ENCODE results near the gene FBXO30. TPM values are rescaled to one million over a fixed set of nuclear protein-coding genes. Genes with fewer than 3 reads are reported as not detected.

The FBXO30 gene
- total and polyA plus RNA-seq, 9 of the 15 experiments (the other 6 are each of a cell fraction or from before 2014, with no cell fraction given), result 3.6 to 12.8 (median 7.1) TPM

GRCh38 chr6:145813285-145814034 is 1.1 kb downstream of the FBXO30 start (continued):
- no peak for TF ChIP-seq ZNF232 (CRISPR knock-in tag; IDR thresholded peaks at IDR 0.05)
- TF ChIP-seq FOXK2 (conservative IDR thresholded peaks at IDR 0.05 in 1 of 2, IDR thresholded peaks at IDR 0.05 in 1 of 2; ENCODE audit: low read depth in 2 of 2), result peak; percentile 53 to 68; a peak in 3 of 4 replicates
- no peak for TF ChIP-seq CBX2 (IDR thresholded peaks at IDR 0.05; ENCODE audit: insufficient read depth, low read length, poor library complexity, severe bottlenecking)
- TF ChIP-seq ZC3H4 (CRISPR knock-in tag; IDR thresholded peaks at IDR 0.05; ENCODE audit: borderline replicate concordance), result no peak
- no peak for TF ChIP-seq ZNF695 (CRISPR knock-in tag; IDR thresholded peaks at IDR 0.05)
- no peak for TF ChIP-seq ZNF175 (CRISPR knock-in tag; IDR thresholded peaks at IDR 0.05; ENCODE audit: low read depth)
- no peak for TF ChIP-seq TBP (optimal IDR thresholded peaks at IDR 0.05; ENCODE audit: low read depth, low read length)
- no peak for TF ChIP-seq ZNF146 (CRISPR knock-in tag; IDR thresholded peaks at IDR 0.05; ENCODE audit: unreplicated experiment)
- TF ChIP-seq KLF10 (CRISPR knock-in tag; IDR thresholded peaks at IDR 0.05), result no peak
- TF ChIP-seq, protein P1, sequence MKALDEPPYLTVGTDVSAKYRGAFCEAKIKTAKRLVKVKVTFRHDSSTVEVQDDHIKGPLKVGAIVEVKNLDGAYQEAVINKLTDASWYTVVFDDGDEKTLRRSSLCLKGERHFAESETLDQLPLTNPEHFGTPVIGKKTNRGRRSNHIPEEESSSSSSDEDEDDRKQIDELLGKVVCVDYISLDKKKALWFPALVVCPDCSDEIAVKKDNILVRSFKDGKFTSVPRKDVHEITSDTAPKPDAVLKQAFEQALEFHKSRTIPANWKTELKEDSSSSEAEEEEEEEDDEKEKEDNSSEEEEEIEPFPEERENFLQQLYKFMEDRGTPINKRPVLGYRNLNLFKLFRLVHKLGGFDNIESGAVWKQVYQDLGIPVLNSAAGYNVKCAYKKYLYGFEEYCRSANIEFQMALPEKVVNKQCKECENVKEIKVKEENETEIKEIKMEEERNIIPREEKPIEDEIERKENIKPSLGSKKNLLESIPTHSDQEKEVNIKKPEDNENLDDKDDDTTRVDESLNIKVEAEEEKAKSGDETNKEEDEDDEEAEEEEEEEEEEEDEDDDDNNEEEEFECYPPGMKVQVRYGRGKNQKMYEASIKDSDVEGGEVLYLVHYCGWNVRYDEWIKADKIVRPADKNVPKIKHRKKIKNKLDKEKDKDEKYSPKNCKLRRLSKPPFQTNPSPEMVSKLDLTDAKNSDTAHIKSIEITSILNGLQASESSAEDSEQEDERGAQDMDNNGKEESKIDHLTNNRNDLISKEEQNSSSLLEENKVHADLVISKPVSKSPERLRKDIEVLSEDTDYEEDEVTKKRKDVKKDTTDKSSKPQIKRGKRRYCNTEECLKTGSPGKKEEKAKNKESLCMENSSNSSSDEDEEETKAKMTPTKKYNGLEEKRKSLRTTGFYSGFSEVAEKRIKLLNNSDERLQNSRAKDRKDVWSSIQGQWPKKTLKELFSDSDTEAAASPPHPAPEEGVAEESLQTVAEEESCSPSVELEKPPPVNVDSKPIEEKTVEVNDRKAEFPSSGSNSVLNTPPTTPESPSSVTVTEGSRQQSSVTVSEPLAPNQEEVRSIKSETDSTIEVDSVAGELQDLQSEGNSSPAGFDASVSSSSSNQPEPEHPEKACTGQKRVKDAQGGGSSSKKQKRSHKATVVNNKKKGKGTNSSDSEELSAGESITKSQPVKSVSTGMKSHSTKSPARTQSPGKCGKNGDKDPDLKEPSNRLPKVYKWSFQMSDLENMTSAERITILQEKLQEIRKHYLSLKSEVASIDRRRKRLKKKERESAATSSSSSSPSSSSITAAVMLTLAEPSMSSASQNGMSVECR (CRISPR knock-in tag; IDR thresholded peaks at IDR 0.05), result no peak
- no peak for TF ChIP-seq ZNF174 (CRISPR knock-in tag; IDR thresholded peaks at IDR 0.05)
- TF ChIP-seq, protein P2, sequence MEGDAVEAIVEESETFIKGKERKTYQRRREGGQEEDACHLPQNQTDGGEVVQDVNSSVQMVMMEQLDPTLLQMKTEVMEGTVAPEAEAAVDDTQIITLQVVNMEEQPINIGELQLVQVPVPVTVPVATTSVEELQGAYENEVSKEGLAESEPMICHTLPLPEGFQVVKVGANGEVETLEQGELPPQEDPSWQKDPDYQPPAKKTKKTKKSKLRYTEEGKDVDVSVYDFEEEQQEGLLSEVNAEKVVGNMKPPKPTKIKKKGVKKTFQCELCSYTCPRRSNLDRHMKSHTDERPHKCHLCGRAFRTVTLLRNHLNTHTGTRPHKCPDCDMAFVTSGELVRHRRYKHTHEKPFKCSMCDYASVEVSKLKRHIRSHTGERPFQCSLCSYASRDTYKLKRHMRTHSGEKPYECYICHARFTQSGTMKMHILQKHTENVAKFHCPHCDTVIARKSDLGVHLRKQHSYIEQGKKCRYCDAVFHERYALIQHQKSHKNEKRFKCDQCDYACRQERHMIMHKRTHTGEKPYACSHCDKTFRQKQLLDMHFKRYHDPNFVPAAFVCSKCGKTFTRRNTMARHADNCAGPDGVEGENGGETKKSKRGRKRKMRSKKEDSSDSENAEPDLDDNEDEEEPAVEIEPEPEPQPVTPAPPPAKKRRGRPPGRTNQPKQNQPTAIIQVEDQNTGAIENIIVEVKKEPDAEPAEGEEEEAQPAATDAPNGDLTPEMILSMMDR (IDR thresholded peaks at IDR 0.05 in 2 of 3, conservative IDR thresholded peaks at IDR 0.05 in 1 of 3; ENCODE audit: insufficient read depth in 2 of 3, low read depth in 1 of 3, low read length in 3 of 3), result no peak
- no peak for TF ChIP-seq RFX1 (IDR thresholded peaks at IDR 0.05)
- TF ChIP-seq CREM (IDR thresholded peaks at IDR 0.05; ENCODE audit: low read depth), result no peak
- TF ChIP-seq CREB3L1 (IDR thresholded peaks at IDR 0.05; ENCODE audit: borderline replicate concordance, low read depth), result no peak
- no peak for TF ChIP-seq FOS (IDR thresholded peaks at IDR 0.05; ENCODE audit: extremely low read depth, insufficient read length)
- TF ChIP-seq TAL1 (IDR thresholded peaks at IDR 0.05), result no peak
- no peak for TF ChIP-seq HSF4 (CRISPR knock-in tag; IDR thresholded peaks at IDR 0.05; ENCODE audit: borderline replicate concordance)
- TF ChIP-seq, protein P3, sequence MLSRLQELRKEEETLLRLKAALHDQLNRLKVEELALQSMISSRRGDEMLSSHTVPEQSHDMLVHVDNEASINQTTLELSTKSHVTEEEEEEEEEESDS (CRISPR knock-in tag; IDR thresholded peaks at IDR 0.05), result no peak
- TF ChIP-seq HLTF (IDR thresholded peaks at IDR 0.05), result no peak
- TF ChIP-seq ETV6 (IDR thresholded peaks at IDR 0.05; ENCODE audit: borderline replicate concordance in 1 of 2, low read depth in 2 of 2, low read length in 1 of 2), result no peak
- no peak for TF ChIP-seq ETV6 (CRISPR knock-in tag; IDR thresholded peaks at IDR 0.05; ENCODE audit: borderline replicate concordance)

Data from K562 (cell line).